ENCODE data around the gene OR2D3. TPM values are rescaled to one million over a fixed set of nuclear protein-coding genes. Genes with fewer than 3 reads are reported as not detected.

Gene OR2D3, protein sequence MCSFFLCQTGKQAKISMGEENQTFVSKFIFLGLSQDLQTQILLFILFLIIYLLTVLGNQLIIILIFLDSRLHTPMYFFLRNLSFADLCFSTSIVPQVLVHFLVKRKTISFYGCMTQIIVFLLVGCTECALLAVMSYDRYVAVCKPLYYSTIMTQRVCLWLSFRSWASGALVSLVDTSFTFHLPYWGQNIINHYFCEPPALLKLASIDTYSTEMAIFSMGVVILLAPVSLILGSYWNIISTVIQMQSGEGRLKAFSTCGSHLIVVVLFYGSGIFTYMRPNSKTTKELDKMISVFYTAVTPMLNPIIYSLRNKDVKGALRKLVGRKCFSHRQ
- total RNA-seq: not detected in 2 replicates

DNA sequence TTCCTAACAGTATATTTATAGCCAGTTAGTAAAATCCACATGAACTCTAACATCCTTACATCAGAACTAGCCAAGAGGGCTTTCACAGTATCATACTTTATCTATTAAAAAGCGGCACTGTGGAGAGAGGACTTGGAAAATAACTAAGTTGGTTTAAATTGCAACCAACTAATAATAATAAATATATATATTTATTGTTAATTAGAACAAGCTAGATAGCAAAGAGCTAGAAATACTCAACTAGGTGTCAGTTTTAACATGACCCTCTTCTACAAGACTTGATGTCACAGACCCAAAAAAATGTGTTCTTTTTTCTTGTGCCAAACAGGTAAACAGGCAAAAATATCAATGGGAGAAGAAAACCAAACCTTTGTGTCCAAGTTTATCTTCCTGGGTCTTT lies at the start of gene OR2D3:
OR2D3 (plus strand) TSS at position 301 of the 400 bp plus-strand sequence; CDS start at position 301, 0 bp downstream.

DNA sequence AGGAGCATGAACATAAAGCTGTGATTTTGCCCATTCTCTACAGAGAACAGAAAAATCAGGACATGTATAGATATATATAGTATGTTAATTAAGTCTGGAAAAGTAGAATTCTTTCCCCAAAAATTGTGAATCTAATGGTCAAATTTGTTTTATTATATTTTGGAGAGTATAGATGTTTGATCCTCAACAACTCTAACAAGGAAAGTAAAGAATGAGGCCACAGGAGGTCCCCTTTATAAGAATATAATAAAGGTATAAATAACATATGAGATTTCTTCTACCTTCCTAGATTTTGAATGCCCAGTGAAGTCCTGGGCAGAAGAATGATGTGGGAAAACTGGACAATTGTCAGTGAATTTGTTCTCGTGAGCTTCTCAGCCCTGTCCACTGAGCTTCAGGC lies 44.5 kb upstream of the OR2D3 start, which contains the start of gene OR10A4:
OR10A4 (plus strand) TSS at position 301 of the 400 bp plus-strand sequence; CDS start at position 324, 23 bp downstream.

DNA sequence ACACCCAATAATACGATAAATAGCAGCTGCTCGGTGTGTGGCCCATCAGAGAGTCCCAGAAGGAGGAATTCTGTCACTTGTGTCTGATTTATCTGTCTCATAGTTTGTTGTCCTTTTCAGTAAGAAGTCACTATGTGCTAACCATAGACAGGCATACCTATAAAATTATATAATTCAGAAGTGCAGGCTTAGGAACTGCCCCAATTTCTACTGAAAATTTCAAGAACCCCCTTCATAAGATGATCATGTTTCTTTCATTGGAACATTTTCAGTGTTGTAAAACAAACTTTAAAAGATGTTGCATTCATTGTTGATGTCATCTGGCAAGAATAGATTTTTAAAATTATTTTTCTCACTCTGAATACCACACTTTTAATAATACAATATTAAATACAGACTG lies 28.4 kb upstream of the OR2D3 start, which contains the start of gene OR2D2:
OR2D2 (minus strand) TSS at position 101 of the 400 bp plus-strand sequence; CDS start at position 101, 0 bp downstream.

DNA sequence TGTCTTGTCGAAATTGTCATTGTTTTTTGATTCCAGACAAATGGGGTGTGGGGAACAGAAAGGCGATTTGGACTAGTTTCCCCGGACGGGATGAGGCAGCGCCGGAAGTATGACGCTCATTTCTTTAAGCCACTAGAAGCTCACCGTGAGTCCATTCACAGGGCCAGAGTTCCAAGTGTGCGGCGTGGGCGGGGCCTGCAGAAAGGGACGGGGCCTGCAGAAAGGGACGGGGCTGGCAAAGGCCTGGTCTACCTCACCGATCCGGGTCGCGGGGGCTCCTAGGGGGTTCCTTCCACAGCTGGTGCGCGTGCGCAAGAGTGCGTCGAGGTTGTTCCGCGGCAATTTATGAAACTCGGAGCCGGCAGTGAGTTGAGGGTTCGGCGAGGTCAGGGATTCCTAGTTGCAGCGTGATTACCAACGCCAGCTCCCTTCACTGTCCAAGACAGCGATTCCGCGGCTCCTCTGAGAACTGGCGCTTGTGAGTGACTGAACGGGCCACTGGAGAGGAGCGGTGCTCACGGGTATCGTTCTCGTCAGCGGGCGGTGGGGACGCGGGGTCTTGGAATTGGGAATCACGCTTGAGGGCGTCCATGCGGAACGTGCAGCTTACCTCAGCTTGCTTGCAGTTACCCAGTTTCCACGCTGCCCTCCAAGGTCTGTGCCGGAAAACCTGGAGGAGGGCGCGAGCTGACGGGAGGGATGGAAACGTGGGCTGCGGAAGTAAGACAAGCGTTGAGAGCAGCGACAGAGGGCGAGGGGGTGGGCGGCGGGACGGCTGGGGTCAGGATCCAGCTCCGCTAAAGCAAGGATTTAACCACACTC lies 5.6 kb downstream of the OR2D3 start, which contains the start of gene ZNF215:
ZNF215 (plus strand) TSS at position 219 of the 822 bp plus-strand sequence. CDS start 5,847 bp downstream, outside the sequence.

Other genes with a start within 250 kb of the OR2D3 start
- 64.3 and 65.7 TPM in 2 replicates for gene MRPL17, start 237.7 kb upstream of the OR2D3 start, total RNA-seq
- gene OR2AG2, start 149.0 kb upstream of the OR2D3 start, total RNA-seq: under 0.01 and 0.31 TPM in 2 replicates
- gene OR2AG1, start 138.0 kb upstream of the OR2D3 start, total RNA-seq: under 0.01 TPM in 1 of 2 replicates, not detected in the other
- gene OR6A2, start 121.3 kb upstream of the OR2D3 start, total RNA-seq: 0.16 and 0.38 TPM in 2 replicates
- not detected in 2 replicates for gene OR10A5, start 75.3 kb upstream of the OR2D3 start, total RNA-seq
- not detected in 2 replicates for gene OR10A2, start 57.9 kb upstream of the OR2D3 start, total RNA-seq
- gene OR10A4, start 44.4 kb upstream of the OR2D3 start, total RNA-seq: not detected in 2 replicates
- gene OR2D2, start 28.5 kb upstream of the OR2D3 start, total RNA-seq: 0.16 and 0.19 TPM in 2 replicates
- 1.4 and 2.3 TPM in 2 replicates for gene ZNF215, start 5.4 kb downstream of the OR2D3 start, total RNA-seq
- gene ZNF214, start 99.3 kb downstream of the OR2D3 start, total RNA-seq: 0.65 and 1.8 TPM in 2 replicates
- gene NLRP14, start 99.5 kb downstream of the OR2D3 start, total RNA-seq: under 0.01 TPM in 1 of 2 replicates, not detected in the other
- gene RBMXL2, start 168.0 kb downstream of the OR2D3 start, total RNA-seq: not detected in 2 replicates